H1 (cell line): ENCODE data around the gene STK11IP. TPM values are rescaled to one million over a fixed set of nuclear protein-coding genes. Genes with fewer than 3 reads are reported as not detected.

ENCODE experiments used
- EZH2 ChIP-seq: fragments of 200-600 bp; sonication (generic); IDR thresholded peaks from 2 replicates; pipeline ENCODE4 v1.7.1; 2012; ENCODE audit warnings: low read depth, mild to moderate bottlenecking, moderate library complexity, low read length, inconsistent platforms; ENCODE audit not compliant: severe bottlenecking
- polyA plus RNA-seq, 7 experiments: library from polyadenylated mRNA; depleted of rRNA in 3 of 7; stranded (reverse) in 5 of 7; unstranded in 2 of 7; fragments of >200 nt in 5 of 7; fragments of 200-250 nt in 2 of 7; gene quantifications; 1 replicate in 5 of 7; 2 replicates in 1 of 7; 4 replicates in 1 of 7; pipeline versions ENCODE4 v1.2.1 to v1.2.3, GENCODE V29; 2011 to 2013; ENCODE audit warnings: missing spikeins in 2 of 7, mixed read lengths in 2 of 7
- total RNA-seq: library from RNA; stranded (reverse); fragmentation: NEBNext Ultra II Directional; extraction: Animal tissue kit (Norgen Biotek cat#: 25700); gene quantifications from 2 replicates; pipeline ENCODE4 v1.2.1, GENCODE V29; 2021
- TF ChIP-seq, protein P1 (sequence below): fragments of 300-600 bp; sonication (generic); IDR thresholded peaks from 2 replicates; pipeline ENCODE4 v1.7.1; 2012; ENCODE audit warnings: low read length, moderate library complexity, mild to moderate bottlenecking, inconsistent platforms; ENCODE audit not compliant: insufficient replicate concordance

The STK11IP gene
- total and polyA plus RNA-seq, 2 of the 8 experiments (the other 6 are each of a cell fraction or from before 2014, with no cell fraction given), result 18.5 to 29.6 TPM

DNA sequence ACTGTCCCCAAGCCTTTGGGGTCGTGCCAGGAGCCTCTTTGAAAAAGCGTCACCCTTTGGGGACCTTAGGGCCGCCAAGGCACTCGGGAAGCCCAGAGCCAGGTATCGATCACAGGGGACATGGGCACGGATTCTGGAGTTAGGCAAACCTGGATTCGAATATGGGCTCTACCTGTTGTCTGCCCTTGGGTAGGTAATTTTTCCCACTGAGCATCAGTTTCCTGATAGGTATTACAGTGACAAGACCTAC lies 44.6 kb upstream of the STK11IP start (continued):
- TF ChIP-seq, protein P1, sequence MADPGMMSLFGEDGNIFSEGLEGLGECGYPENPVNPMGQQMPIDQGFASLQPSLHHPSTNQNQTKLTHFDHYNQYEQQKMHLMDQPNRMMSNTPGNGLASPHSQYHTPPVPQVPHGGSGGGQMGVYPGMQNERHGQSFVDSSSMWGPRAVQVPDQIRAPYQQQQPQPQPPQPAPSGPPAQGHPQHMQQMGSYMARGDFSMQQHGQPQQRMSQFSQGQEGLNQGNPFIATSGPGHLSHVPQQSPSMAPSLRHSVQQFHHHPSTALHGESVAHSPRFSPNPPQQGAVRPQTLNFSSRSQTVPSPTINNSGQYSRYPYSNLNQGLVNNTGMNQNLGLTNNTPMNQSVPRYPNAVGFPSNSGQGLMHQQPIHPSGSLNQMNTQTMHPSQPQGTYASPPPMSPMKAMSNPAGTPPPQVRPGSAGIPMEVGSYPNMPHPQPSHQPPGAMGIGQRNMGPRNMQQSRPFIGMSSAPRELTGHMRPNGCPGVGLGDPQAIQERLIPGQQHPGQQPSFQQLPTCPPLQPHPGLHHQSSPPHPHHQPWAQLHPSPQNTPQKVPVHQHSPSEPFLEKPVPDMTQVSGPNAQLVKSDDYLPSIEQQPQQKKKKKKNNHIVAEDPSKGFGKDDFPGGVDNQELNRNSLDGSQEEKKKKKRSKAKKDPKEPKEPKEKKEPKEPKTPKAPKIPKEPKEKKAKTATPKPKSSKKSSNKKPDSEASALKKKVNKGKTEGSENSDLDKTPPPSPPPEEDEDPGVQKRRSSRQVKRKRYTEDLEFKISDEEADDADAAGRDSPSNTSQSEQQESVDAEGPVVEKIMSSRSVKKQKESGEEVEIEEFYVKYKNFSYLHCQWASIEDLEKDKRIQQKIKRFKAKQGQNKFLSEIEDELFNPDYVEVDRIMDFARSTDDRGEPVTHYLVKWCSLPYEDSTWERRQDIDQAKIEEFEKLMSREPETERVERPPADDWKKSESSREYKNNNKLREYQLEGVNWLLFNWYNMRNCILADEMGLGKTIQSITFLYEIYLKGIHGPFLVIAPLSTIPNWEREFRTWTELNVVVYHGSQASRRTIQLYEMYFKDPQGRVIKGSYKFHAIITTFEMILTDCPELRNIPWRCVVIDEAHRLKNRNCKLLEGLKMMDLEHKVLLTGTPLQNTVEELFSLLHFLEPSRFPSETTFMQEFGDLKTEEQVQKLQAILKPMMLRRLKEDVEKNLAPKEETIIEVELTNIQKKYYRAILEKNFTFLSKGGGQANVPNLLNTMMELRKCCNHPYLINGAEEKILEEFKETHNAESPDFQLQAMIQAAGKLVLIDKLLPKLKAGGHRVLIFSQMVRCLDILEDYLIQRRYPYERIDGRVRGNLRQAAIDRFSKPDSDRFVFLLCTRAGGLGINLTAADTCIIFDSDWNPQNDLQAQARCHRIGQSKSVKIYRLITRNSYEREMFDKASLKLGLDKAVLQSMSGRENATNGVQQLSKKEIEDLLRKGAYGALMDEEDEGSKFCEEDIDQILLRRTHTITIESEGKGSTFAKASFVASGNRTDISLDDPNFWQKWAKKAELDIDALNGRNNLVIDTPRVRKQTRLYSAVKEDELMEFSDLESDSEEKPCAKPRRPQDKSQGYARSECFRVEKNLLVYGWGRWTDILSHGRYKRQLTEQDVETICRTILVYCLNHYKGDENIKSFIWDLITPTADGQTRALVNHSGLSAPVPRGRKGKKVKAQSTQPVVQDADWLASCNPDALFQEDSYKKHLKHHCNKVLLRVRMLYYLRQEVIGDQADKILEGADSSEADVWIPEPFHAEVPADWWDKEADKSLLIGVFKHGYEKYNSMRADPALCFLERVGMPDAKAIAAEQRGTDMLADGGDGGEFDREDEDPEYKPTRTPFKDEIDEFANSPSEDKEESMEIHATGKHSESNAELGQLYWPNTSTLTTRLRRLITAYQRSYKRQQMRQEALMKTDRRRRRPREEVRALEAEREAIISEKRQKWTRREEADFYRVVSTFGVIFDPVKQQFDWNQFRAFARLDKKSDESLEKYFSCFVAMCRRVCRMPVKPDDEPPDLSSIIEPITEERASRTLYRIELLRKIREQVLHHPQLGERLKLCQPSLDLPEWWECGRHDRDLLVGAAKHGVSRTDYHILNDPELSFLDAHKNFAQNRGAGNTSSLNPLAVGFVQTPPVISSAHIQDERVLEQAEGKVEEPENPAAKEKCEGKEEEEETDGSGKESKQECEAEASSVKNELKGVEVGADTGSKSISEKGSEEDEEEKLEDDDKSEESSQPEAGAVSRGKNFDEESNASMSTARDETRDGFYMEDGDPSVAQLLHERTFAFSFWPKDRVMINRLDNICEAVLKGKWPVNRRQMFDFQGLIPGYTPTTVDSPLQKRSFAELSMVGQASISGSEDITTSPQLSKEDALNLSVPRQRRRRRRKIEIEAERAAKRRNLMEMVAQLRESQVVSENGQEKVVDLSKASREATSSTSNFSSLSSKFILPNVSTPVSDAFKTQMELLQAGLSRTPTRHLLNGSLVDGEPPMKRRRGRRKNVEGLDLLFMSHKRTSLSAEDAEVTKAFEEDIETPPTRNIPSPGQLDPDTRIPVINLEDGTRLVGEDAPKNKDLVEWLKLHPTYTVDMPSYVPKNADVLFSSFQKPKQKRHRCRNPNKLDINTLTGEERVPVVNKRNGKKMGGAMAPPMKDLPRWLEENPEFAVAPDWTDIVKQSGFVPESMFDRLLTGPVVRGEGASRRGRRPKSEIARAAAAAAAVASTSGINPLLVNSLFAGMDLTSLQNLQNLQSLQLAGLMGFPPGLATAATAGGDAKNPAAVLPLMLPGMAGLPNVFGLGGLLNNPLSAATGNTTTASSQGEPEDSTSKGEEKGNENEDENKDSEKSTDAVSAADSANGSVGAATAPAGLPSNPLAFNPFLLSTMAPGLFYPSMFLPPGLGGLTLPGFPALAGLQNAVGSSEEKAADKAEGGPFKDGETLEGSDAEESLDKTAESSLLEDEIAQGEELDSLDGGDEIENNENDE, result no peak
- TF ChIP-seq EZH2, result peak; percentile 34
- TF ChIP-seq, all 59 proteins: peak for 1
